ENCODE results near the gene UGT3A1.

Gene UGT3A1

DNA sequence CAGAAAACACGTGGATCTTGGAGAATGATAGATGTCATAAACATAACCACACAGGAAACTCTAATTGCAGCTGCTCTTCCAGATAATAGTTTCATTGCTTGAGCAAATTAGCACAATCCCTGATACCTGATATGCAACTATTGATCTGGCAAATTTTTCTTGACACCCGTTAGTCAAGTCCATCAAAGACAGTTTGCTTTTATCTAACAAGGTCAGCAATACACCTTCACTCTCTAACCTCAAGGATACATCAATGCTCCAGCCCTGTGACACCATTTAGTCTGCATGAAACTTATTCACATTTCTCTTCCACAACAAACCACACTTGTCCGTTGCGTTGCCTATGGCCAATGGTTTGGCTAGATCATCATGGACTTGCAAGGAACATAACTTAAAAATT is 16.6 kb downstream of the UGT3A1 start:
- H3K36me3 ChIP-seq (ENCODE audit: insufficient read depth, low read length), result no peaks in the 10 kb centered on the region
- no peaks in the 10 kb centered on the region for H3K9me3 ChIP-seq (ENCODE audit: low read length)
- H3K4me1 ChIP-seq (ENCODE audit: insufficient read depth, low read length), result no peaks in the 10 kb centered on the region
- no peak overlapping the region for H3K4me3 ChIP-seq (ENCODE audit: low read length)
- H3K27me3 ChIP-seq (ENCODE audit: insufficient read depth, low read length), result no peaks in the 10 kb centered on the region
- H2AFZ ChIP-seq (ENCODE audit: low read depth, low read length), result no peak overlapping the region

DNA sequence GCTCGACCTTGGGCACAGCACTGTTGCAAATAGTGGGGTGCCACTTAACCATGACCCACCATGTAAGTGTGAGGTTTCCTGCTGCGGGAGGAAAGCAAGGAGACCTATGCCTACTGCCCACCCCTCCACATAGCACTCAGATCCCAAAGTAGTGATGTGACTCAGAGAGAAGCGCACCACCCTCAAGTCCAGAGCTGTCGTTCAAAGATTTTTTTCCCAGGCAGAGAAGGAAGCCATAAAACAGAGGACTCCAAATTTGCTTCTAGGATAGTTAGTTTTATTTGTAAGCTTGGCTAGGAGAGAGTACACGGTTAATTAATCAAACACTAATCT is 19.3 kb downstream of the UGT3A1 start:
- H3K4me1 ChIP-seq (ENCODE audit: insufficient read depth, low read length), result no peaks in the 10 kb centered on the region
- no peaks in the 10 kb centered on the region for H3K27me3 ChIP-seq (ENCODE audit: insufficient read depth, low read length)
- H3K9me3 ChIP-seq (ENCODE audit: low read length), result no peaks in the 10 kb centered on the region
- no peaks in the 10 kb centered on the region for H3K36me3 ChIP-seq (ENCODE audit: insufficient read depth, low read length)
- H3K4me3 ChIP-seq (ENCODE audit: low read length), result no peak overlapping the region
- H2AFZ ChIP-seq (ENCODE audit: low read depth, low read length), result no peak overlapping the region

DNA sequence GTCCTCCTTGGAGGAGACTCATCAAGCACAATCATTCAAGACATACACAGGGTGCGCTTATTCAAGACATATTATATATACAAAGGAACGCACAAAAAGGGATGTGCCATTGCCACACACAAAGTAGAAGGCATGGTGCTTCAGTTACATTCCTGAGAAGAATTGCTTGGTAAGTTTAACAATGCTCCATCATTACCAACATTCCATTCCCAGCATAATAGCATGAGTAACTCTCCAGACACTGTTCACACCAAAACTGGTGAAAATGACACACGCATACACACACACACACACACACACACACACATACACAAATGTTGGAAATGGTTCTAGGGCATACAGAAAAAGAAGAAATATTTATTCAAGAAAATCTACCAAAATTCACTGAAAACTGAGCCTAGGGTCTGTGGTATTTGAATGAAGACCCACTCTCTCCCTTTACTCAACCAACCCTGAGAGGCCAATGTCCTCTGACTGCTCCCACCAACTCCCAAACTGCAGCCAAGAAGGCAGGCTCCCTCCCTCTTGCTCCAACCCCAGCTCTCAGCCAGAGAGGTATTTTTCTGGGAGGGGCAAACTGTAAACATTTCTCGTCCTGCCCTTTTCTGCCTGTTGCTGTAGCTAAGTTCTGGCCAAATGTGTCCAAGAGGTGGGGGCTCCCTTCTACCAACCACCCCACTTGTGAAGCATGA is 19.9 kb downstream of the UGT3A1 start:
- Histone ChIP-seq H3K9me3 (ENCODE audit: low read length) (no peaks in the 10 kb centered on the region), H2AFZ (ENCODE audit: low read depth, low read length) (no peak overlapping the region), H3K27me3 (ENCODE audit: insufficient read depth, low read length) (no peaks in the 10 kb centered on the region), H3K4me1 (ENCODE audit: insufficient read depth, low read length) (no peaks in the 10 kb centered on the region), H3K36me3 (ENCODE audit: insufficient read depth, low read length) (no peaks in the 10 kb centered on the region), H3K4me3 (ENCODE audit: low read length) (no peak overlapping the region)

DNA sequence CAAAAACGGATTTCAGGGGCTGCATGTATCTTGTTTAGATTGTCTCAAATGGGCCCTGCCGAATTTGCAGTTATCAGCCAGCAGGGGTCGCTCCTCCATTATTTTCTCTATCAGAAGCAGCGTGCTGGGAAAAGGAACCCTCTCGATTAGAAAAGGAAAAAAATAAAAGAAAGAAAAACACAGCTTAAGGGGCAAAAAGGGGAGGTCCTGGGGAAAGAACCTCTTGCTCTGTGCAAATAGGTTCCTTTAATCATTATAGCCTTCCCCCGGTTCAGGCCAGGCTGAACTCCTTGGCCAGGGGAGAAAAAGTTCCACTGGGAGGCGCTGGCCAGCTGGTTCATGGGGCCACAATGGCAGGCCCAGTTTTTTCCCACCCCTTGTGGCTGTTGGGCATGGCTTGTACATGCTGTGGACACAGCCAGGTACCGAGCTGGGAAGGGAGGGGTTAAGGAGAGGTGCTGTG is 27.8 kb downstream of the UGT3A1 start:
- Histone ChIP-seq H2AFZ (ENCODE audit: low read depth, low read length) (no peak overlapping the region), H3K9me3 (ENCODE audit: low read length) (no peaks in the 10 kb centered on the region), H3K27me3 (ENCODE audit: insufficient read depth, low read length) (no peaks in the 10 kb centered on the region), H3K4me1 (ENCODE audit: insufficient read depth, low read length) (no peaks in the 10 kb centered on the region), H3K36me3 (ENCODE audit: insufficient read depth, low read length) (no peaks in the 10 kb centered on the region), H3K4me3 (ENCODE audit: low read length) (no peak overlapping the region)

DNA sequence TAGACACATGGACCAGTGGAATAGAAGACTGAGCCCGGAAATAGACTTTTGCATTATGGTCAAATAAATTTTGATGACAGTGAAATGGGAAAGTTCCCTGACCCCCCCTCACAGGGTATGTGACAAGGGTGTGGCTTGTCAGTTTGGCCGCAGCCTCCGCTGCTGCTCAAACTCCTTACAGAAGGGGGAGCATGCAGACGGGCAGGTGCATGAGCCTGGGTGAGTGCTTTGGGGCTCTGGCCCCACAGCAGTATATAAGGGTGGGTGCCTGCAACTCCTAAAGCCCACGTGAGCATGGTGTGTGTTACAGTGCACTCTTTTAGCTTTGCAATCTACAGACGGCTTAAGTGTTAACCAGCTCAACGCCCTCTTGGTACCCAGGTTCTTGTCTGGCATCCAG is 30.9 kb downstream of the UGT3A1 start:
- H3K36me3 ChIP-seq (ENCODE audit: insufficient read depth, low read length), result no peaks in the 10 kb centered on the region
- H3K9me3 ChIP-seq (ENCODE audit: low read length), result no peaks in the 10 kb centered on the region
- H3K27me3 ChIP-seq (ENCODE audit: insufficient read depth, low read length), result no peaks in the 10 kb centered on the region
- H3K4me1 ChIP-seq (ENCODE audit: insufficient read depth, low read length), result no peaks in the 10 kb centered on the region
- no peak overlapping the region for H2AFZ ChIP-seq (ENCODE audit: low read depth, low read length)
- no peak overlapping the region for H3K4me3 ChIP-seq (ENCODE audit: low read length)

DNA sequence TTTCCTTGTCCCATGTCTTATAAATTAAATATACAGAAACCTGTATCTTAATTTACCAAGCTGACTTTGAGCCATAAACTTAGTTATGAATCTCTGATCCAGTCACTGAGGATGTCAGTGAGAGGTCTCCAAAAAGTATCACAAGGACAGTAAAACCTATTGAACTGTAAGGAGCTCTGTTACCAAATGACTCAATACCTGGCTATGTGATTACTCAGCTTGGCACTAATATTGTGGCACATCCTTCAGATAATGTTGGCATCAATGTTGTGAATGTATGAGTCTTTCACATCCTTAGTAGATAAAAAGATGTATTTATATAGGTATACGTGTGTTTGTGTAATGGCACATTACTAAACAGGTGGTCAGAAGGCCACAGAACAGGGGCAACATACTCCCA is 34.8 kb downstream of the UGT3A1 start:
- Histone ChIP-seq H3K9me3 (ENCODE audit: low read length) (no peaks in the 10 kb centered on the region), H3K27me3 (ENCODE audit: insufficient read depth, low read length) (no peaks in the 10 kb centered on the region), H3K36me3 (ENCODE audit: insufficient read depth, low read length) (no peaks in the 10 kb centered on the region), H3K4me1 (ENCODE audit: insufficient read depth, low read length) (no peaks in the 10 kb centered on the region), H3K4me3 (ENCODE audit: low read length) (no peak overlapping the region), H2AFZ (ENCODE audit: low read depth, low read length) (no peak overlapping the region)

DNA sequence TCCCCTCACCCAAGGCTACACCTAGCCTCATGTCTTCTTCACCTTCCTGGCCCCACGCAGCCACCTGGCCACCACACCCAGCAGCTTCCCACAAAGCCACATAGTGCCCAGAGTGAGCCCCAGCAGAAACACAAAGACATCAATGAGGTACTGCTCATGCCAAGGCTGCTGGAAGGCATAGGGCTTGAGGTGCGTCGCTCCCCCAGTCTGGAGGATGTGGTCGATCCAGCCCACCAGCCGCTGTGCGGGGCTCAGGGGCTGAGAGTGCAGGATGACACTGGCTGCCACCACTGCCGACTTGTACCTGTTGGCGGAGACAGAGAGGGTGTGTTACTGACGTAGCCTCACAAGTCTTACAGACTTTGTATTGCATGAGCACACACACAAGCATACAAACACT is 37.0 kb downstream of the UGT3A1 start:
- H3K36me3 ChIP-seq (ENCODE audit: insufficient read depth, low read length), result no peaks in the 10 kb centered on the region
- no peak overlapping the region for H2AFZ ChIP-seq (ENCODE audit: low read depth, low read length)
- no peaks in the 10 kb centered on the region for H3K4me1 ChIP-seq (ENCODE audit: insufficient read depth, low read length)
- no peak overlapping the region for H3K4me3 ChIP-seq (ENCODE audit: low read length)
- no peaks in the 10 kb centered on the region for H3K9me3 ChIP-seq (ENCODE audit: low read length)
- no peaks in the 10 kb centered on the region for H3K27me3 ChIP-seq (ENCODE audit: insufficient read depth, low read length)

DNA sequence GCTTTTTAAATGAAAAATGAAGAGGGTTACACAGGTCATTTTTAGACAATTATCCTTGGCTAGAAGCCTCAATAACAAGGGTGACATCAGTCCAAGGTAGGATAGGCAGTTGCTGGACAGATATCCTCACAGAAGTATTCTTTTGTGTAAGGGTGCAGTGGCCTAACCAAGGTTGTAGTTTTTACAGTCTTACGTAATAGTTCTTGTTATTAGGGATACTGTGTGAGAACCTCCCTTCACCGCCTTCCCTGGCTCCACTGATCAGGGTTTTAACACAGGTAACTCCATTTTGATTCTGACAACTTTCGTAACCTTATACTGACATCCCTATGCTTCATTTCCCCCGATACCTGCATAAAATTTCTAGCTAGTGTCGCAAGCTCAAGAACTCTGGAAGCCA is 44.1 kb downstream of the UGT3A1 start:
- Histone ChIP-seq H3K4me3 (ENCODE audit: low read length) (no peak overlapping the region), H3K4me1 (ENCODE audit: insufficient read depth, low read length) (no peaks in the 10 kb centered on the region), H3K9me3 (ENCODE audit: low read length) (no peaks in the 10 kb centered on the region), H2AFZ (ENCODE audit: low read depth, low read length) (no peak overlapping the region), H3K36me3 (ENCODE audit: insufficient read depth, low read length) (no peaks in the 10 kb centered on the region), H3K27me3 (ENCODE audit: insufficient read depth, low read length) (no peaks in the 10 kb centered on the region)

DNA sequence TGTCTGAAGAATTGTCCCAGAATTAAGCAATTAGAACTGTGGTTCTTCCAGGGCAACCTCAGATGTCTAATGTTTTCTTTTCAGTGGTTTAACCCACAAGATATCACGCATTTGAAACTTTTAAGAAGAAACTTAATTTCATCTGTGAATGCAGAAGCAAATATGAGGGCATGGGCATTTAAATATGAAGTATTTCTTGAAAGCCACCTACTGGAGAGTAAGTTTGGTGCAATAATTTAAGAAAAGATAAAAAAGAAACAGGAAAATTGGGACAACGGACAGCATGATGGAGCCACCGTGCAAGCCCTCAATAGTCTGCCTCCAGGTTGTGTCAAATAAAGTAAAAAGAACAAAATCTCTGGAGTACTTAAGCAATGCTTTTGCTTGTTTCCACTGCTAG is 51.6 kb downstream of the UGT3A1 start:
- H3K36me3 ChIP-seq (ENCODE audit: insufficient read depth, low read length), result no peaks in the 10 kb centered on the region
- no peak overlapping the region for H2AFZ ChIP-seq (ENCODE audit: low read depth, low read length)
- no peaks in the 10 kb centered on the region for H3K4me1 ChIP-seq (ENCODE audit: insufficient read depth, low read length)
- H3K4me3 ChIP-seq (ENCODE audit: low read length), result no peak overlapping the region
- no peaks in the 10 kb centered on the region for H3K9me3 ChIP-seq (ENCODE audit: low read length)
- no peaks in the 10 kb centered on the region for H3K27me3 ChIP-seq (ENCODE audit: insufficient read depth, low read length)

DNA sequence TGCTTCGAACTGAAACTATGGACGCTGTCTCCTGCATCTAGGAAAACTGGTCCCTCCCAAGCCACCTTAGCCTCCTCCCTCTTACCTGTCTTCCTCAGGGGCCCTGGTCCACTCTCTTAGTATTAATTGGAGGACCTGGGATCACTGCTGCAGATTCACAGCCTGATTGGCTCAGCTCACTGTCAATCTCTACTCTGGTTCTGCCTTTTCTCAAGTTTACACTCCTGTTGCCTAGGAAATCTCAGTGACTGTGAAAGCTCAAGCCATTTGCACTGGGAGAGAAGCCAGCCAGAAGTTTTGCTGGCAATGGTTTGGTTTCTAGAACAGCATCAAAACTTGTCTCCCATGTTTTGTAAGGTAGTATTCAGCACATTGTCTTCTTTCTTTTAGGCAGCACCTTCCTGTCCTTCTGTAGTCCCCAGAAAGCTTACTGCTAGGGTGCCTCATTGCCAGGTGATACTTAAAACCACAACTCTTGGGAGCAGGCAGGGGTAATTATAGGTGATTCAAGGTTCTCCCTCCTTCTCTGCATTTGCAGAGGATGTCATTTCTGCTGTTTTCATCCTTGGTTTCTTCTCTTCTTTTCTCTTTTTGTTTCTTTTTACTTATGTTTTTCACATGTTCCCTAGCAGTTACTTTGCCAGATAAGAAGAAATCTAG is 52.5 kb downstream of the UGT3A1 start, which contains the start of gene CAPSL:
Gene CAPSL, minus strand, starts transcription at position 55 of the 660 bp plus-strand sequence. CDS start 17,502 bp downstream, outside the sequence.
- Histone ChIP-seq H3K4me1 (ENCODE audit: insufficient read depth, low read length) (no peaks in the 10 kb centered on the region), H3K36me3 (ENCODE audit: insufficient read depth, low read length) (no peaks in the 10 kb centered on the region), H3K4me3 (ENCODE audit: low read length) (no peak within 1 kb of the TSS), H3K9me3 (ENCODE audit: low read length) (no peaks in the 10 kb centered on the region), H2AFZ (ENCODE audit: low read depth, low read length) (no peak within 1 kb of the TSS), H3K27me3 (ENCODE audit: insufficient read depth, low read length) (no peaks in the 10 kb centered on the region)

DNA sequence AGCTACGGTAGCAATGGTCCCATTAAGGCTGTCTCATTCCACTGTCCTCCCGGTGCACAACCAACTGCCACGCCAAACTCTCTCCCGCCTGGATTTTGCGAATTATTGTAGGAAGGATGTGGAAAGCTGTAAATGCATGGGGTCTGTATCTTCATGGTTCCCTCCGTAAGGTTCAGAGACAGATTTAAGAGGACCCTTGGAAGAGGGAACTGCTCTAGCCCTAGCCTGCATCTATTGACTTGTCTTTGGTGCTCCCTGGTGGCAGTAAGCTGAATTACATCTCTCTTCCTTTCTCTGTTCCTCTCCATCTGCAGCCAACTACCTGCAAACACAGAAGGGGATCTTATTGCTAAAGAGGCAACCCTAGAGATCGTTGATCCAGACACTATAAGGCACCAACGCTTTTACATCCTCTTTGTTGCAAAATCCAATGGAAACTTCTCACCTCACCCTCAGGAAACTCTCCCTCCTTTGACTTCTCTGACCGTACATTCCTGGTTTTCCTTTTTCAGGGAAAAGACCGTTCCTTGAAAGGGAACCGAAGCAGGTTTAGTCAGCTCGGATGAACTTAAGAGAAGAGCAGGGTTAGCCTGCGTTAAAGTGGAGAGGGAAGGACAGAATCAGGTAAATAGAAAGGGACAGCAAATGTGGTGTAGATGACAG is 64.7 kb downstream of the UGT3A1 start:
- Histone ChIP-seq H3K27me3 (ENCODE audit: insufficient read depth, low read length) (peaks cover 8% of the 10 kb centered on the region), H3K4me1 (ENCODE audit: insufficient read depth, low read length) (no peaks in the 10 kb centered on the region), H3K9me3 (ENCODE audit: low read length) (no peaks in the 10 kb centered on the region), H2AFZ (ENCODE audit: low read depth, low read length) (no peak overlapping the region), H3K36me3 (ENCODE audit: insufficient read depth, low read length) (no peaks in the 10 kb centered on the region), H3K4me3 (ENCODE audit: low read length) (no peak overlapping the region)

DNA sequence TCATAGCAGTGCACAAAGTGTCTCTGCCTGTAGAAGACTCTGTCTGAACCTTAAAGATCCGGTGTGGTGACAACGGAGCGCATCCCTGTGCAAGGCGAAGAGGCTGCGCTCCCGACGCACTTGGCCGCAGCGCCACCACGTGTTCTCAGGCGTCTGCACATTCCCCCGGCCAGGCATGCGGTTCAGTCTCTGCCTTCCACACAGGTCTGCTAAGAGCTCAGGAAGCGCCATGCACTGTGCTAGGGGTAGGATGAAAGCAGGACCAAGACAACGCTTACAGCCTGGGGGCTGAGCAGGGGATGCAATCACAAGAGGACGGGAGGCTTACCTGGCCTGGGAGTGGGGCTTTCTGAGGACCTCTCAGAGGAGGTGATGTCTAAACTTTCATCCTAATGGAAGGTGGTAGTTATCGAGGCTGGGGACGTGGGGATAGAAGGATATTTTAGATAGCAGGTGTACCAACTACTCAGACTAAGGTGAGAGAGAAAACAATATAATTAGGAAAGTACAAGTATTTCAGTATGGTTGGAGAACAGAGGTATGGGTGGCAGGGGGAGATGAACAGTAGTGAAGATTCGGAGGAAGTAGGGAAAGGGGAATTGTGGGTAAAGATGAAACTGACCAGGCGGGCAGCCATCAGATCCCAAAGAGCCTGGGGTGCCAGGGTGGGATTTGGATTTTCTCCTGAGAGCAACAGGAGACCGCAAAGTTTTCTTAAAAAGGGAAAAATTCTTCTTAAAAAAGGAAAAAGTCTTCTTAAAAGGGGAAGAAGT is 66.1 kb downstream of the UGT3A1 start:
- Histone ChIP-seq H3K27me3 (ENCODE audit: insufficient read depth, low read length) (peaks cover 8% of the 10 kb centered on the region), H3K36me3 (ENCODE audit: insufficient read depth, low read length) (no peaks in the 10 kb centered on the region), H3K4me3 (ENCODE audit: low read length) (no peak overlapping the region), H3K4me1 (ENCODE audit: insufficient read depth, low read length) (no peaks in the 10 kb centered on the region), H2AFZ (ENCODE audit: low read depth, low read length) (no peak overlapping the region), H3K9me3 (ENCODE audit: low read length) (no peaks in the 10 kb centered on the region)
